Prostate gland (tissue), 2 donors: ENCODE results near the gene PTPRM. TPM values are rescaled to one million over a fixed set of nuclear protein-coding genes. Genes with fewer than 3 reads are reported as not detected.

ENCODE experiments used
- DNase-seq: peaks from one replicate; pipeline ENCODE4 v3.0.0-alpha.2; 2019; ENCODE audit warnings: low spot score
- H3K27ac ChIP-seq, 2 donors: fragments of 200-600 bp; sonication (generic); 2 replicates each; pipeline ENCODE4 v1.5.1; 2017 to 2019
- H3K27me3 ChIP-seq: fragments of 200-600 bp; sonication (generic); replicated peaks from 2 replicates; pipeline ENCODE4 v1.5.1; 2019; ENCODE audit not compliant: insufficient read depth
- H3K36me3 ChIP-seq, 2 donors: fragments of 200-600 bp; sonication (generic); 1 replicate in 1 of 2; 2 replicates in 1 of 2; pipeline versions ENCODE4 v1.5.1 to v1.8.1; 2017 to 2019
- H3K4me1 ChIP-seq: fragments of 200-600 bp; sonication (generic); replicated peaks from 2 replicates; pipeline ENCODE4 v1.5.1; 2019
- H3K4me3 ChIP-seq, 2 donors: fragments of 200-600 bp; sonication (generic); 2 replicates each; pipeline ENCODE4 v1.5.1; 2017 to 2019
- H3K9me3 ChIP-seq: fragments of 200-600 bp; sonication (generic); 2 replicates; pipeline ENCODE4 v1.5.1; 2017
- CTCF ChIP-seq, 4 experiments: fragments of 200-600 bp in 2 of 4; fragments of 450-650 bp in 2 of 4; sonication (generic) in 2 of 4; IDR thresholded peaks; 1 replicate in 3 of 4; 2 replicates in 1 of 4; pipeline ENCODE4 v1.5.1; 2016 to 2019; ENCODE audit warnings: antibody characterized with exemption in 4 of 4, mild to moderate bottlenecking in 2 of 4, moderate library complexity in 2 of 4
- POLR2A ChIP-seq: fragments of 450-650 bp; IDR thresholded peaks from one replicate; pipeline ENCODE4 v1.6.1; 2016; ENCODE audit warnings: antibody characterized with exemption, mild to moderate bottlenecking
- POLR2AphosphoS5 ChIP-seq: sonication (generic); formaldehyde crosslinking; IDR thresholded peaks from one replicate; pipeline ENCODE4 v1.6.1; 2017; ENCODE audit warnings: antibody characterized with exemption
- WGBS: methylation state at CpG from one replicate; pipeline ENCODE4 v1.1.5; 2018; 5-methylcytosine and 5-hydroxymethylcytosine counted together
- intact Hi-C: fragments of 100-400 bp; cut with DNase I; formaldehyde crosslinking; loops from one replicate; pipeline ENCODE4 v1.14.2; 2022
- total RNA-seq, 2 donors: library from RNA; depleted of rRNA; stranded (reverse); fragments of >200 nt; gene quantifications; one replicate each; pipeline ENCODE4 v1.1.0, GENCODE V29; 2016

The PTPRM gene
- total RNA-seq, 2 donors from 2014 or later = 32.9 to 92.6 TPM

- DNase-seq = no peak
- Histone ChIP-seq H3K4me3 (no peak overlapping the region), H3K4me1 (no peaks in the 10 kb centered on the region), H3K27ac (no peak overlapping the region), H3K9me3 (no peaks in the 10 kb centered on the region), H3K36me3 (no peaks in the 10 kb centered on the region), H3K27me3 (no peaks in the 10 kb centered on the region)
- WGBS = 75% methylated on average over 4 of the region's 4 CpGs
- intact Hi-C loops = no loop called here
- TF ChIP-seq POLR2AphosphoS5 = no peak
- TF ChIP-seq CTCF (IDR thresholded peaks at IDR 0.05) = no peak
- TF ChIP-seq POLR2A = no peak
These were observed 236.9 kb downstream of the PTPRM start for GRCh38 chr18:7803956-7804469.

GRCh38 chr18:7805096-7805495 is 238.0 kb downstream of the PTPRM start:
- Histone ChIP-seq H3K36me3 (no peaks in the 10 kb centered on the region), H3K4me3 (no peak overlapping the region), H3K27ac (no peak overlapping the region), H3K27me3 (no peaks in the 10 kb centered on the region), H3K4me1 (no peaks in the 10 kb centered on the region), H3K9me3 (no peaks in the 10 kb centered on the region)
- intact Hi-C loops = no loop called here
- no peak for DNase-seq
- 91% methylated on average over 2 of the region's 2 CpGs for WGBS
- TF ChIP-seq POLR2A (no peak), CTCF (IDR thresholded peaks at IDR 0.05) (no peak)

DNA sequence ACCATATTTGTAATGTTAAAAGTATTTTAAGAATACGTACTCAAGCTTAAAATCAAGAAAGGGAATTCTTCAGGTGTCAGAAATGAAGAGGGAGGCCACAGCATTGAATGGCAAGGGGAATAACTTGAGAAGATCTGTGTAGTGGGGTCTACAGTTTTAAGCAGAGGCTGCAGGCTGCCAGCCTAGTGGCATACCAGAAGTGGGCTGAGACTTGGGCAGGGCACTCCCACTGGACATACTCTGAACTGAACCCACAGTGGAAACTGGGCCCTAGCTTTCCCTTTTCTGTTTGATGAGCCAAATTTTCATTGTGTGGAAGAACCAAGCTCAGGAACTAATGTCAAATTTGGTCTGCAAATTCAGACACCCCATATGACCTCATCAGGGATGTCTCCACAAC is 238.8 kb downstream of the PTPRM start:
- intact Hi-C loops = no loop called here
- no peak for DNase-seq
- 98% methylated on average over 1 of the region's 1 CpG for WGBS

DNA sequence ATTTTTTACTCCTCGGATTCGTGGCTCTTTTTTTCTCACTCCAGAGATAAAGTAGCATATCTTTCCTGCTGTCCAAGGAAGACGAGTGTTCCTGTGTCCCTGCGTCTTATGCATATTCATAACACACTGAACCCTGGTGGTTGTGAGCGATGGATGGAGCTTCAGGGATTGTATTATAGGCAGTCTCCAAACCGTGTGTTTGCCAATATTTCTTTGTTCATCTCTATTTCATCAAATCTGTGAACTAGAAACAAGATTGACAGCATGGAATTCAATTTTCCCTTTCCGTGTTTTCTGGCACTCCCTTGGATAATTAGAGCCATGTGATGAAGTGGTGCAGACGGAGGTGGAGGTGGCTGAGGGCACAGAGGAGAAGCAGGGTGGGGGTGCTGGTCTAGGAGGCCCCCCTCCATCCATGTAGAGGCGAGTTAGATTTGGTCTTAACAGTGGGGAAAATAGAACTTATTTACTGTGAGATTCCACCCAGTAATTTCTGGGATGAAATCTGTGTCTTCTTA is 240.9 kb downstream of the PTPRM start:
- WGBS = 82% methylated on average over 9 of the region's 9 CpGs
- no peak for DNase-seq
- H3K36me3 ChIP-seq = no peaks in the 10 kb centered on the region
- TF ChIP-seq POLR2A (no peak), POLR2AphosphoS5 (no peak), CTCF (IDR thresholded peaks at IDR 0.05) (no peak)
- no peak overlapping the region for H3K4me3 ChIP-seq
- intact Hi-C loops = no loop called here
- H3K27ac ChIP-seq = no peak overlapping the region
- no peaks in the 10 kb centered on the region for H3K9me3 ChIP-seq
- H3K4me1 ChIP-seq = no peaks in the 10 kb centered on the region
- no peaks in the 10 kb centered on the region for H3K27me3 ChIP-seq

More for the DNA sequence above, 238.8 kb downstream of the PTPRM start:
- Histone ChIP-seq H3K4me3 (no peak overlapping the region), H3K9me3 (no peaks in the 10 kb centered on the region), H3K36me3 (no peaks in the 10 kb centered on the region), H3K27me3 (no peaks in the 10 kb centered on the region), H3K4me1 (no peaks in the 10 kb centered on the region), H3K27ac (no peak overlapping the region)
- TF ChIP-seq CTCF (IDR thresholded peaks at IDR 0.05) = no peak
- TF ChIP-seq POLR2AphosphoS5 = no peak
- no peak for TF ChIP-seq POLR2A

DNA sequence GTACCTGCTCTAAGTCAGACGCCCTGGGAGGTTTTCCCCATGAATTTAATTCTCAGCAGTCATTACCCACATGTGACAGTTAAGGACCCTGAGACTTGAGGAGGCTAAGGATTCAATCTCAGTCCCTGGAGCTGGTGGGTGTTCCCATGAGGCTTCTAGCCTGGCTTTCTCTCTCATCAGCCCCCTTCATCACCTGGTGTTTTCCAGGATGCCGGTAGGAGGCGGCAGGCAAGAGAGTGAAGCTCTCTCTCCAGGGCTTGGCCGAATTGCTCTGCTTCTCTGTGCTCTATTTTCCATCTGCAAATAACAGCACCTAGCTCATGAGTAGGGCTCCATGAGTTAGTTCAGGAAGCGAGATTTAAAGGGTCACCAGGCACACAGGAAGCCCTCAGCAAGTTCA is 241.9 kb downstream of the PTPRM start:
- WGBS = 91% methylated on average over 5 of the region's 5 CpGs
- Histone ChIP-seq H3K27ac (no peak overlapping the region), H3K27me3 (no peaks in the 10 kb centered on the region), H3K4me1 (no peaks in the 10 kb centered on the region), H3K9me3 (no peaks in the 10 kb centered on the region), H3K4me3 (no peak overlapping the region), H3K36me3 (no peaks in the 10 kb centered on the region)
- intact Hi-C loops = no loop called here
- TF ChIP-seq POLR2A (no peak), POLR2AphosphoS5 (no peak), CTCF (IDR thresholded peaks at IDR 0.05) (no peak)
- DNase-seq = no peak
